ENCODE data around the gene SREBF2.
A peak's percentile ranks its signal among the peaks of the same experiment; 100 is the strongest.
"Not testable (repeated sequence)": the region's sequence is repeated elsewhere in the genome, so short reads cannot be mapped to it uniquely, and the experiment has no call there.

SREBF2 gene

DNA sequence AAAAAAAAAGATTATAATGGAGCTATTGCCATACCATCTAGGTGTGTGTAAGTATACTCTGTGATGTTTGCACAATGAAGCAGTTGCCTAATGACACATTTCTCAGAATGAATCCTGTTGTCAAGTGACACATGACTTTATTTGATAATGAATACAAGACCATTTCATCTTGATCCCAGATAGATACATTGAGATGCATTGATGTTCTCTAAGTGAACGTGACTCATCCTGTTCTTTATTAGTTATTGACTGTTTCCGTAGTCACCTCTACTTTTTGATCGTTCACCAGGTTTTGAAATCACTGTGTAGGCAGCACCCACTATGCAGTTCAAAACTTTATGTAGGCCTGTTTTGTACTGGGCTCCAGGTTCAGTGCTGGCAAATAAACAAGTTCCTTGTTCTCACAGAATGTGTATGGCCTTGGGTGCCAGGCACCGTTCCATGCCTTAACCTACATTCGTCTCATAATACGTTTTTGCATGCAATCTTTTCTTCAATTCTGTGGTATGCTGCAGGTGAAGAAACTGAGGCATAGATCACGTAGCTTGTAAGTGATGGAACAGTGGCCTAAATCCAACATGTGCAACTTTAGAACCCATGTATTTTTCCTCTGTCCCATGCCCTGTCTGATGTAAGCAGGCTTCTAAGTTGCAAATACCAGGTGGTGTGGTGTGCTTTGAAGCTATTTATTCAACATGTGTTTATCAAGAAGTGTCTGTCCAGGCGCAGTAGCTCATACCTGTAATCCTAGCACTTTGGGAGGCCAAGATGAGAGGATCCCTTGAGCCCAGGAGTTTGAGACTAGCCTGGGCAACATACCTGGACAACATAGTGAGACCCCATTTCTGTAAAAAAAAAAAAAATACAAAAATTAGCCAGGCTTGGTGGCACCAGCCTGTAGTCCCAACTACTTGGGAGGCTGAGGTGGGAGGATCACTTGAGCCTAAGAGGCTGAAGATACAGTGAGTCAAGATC lies 10.4 kb downstream of the SREBF2 start:
- no peak for DNase-seq

DNA sequence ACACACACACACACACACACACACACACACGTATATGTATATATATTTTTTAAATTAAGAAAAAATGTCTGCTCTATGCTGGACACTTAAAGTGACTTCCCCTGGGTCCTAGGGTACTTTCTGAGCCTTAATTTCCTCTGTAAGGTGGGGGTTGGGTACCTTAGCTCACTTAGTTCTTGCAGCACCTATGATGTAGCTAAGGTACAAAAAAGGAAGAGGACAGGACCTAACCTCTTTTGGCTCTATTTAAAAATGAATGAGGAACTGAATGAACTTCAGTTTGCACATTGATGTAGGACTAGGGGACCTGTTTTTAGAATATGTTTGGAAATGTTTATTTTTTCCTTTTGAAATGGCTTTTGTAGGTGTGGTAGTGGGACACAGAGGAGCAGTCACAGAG lies 11.1 kb downstream of the SREBF2 start:
- DNase-seq, result no peak

DNA sequence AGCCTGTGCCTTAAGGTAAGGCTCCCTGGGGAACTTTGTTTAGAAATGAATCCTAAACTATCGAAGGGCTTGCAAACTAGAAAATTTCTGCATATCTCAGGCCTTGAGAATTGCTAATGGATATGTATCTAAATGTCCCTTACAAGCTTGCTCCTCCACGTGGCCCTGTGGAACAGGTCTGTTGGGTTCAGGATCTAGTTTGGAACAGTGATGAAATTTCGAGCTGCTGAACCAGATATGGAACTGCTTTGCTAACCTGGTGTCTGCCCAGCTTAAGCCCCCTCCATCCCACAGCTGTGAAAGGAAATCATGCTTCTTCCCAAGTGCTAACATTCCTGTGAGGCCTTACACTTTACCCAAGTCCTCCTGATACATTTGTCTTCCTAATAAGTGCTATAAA lies 11.6 kb downstream of the SREBF2 start:
- DNase-seq, result no peak

DNA sequence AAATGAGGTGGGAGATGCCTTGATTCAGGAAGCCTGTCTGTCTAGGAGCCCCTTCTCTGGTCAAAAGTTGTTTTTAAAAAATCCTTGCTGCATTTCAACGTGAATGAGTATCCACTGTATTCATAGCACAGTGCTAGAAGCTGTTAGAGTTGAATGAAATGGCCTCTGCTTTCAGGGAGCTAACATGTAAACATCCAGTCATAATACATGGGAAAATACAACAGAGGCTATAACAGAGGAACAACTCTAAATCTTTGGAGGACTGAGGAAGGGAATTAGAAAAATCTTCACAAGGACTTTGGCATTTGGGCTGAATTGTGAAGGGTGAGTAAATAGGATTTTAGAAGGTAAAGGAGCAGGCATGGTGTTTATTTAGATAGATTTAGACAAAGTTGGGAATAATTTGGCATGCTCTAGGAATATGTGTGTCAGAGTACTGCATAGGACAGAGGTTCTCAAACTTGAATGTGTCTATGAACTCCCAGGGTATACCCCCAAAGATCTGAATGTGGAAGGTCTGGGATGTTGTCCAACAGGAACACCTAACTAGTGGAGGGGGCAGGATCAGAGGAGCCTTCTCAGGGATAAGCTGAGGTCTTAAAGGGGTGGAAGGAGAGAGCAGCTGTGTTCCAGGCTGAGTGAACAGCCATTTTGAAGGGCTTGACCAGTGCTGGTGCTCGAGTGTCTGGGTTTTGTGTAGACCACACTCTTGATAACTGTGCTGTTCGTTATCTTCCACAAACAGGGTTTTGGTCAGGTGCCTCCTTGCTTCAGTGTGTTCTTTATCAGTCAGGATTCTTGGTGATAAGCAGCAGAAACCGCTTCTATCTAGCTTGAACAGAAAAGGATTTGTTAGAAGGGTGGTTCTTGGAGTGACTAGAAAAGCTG lies 12.7 kb downstream of the SREBF2 start:
- DNase-seq, result no peak

DNA sequence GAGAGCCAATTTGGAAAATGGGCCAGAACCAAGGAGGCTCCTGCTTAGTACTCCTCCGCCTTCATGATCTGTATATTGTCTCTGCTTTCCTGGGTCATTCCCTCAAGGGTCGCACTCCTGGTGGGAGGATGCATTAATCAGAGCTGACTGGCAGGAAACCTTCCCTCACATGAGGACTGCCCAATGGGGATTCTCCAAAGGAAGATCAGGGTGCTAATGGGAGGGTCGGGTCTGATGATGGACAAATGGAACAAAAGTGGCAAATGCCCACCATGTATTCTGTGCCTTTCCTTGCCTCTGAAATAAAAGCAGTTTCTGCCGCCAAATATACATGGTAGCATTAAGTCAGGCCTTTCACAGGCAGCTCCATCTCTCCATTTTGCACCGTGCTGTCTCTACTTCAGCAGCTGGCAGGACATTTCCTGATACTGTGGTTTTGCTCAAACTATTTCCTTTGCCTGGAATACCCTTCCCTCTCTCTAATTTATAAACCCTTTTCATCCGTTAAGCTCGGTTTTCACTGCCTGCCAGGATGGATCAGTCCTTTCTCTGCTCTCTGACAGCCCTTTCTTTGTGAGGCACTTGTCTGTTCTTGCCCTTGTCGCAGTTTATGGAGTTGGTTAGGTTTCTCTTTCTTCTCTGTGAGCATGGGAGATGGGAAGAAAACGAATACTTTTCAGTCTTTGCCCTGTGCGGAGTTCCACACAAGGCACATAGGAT lies 13.5 kb downstream of the SREBF2 start:
- no peak for DNase-seq

DNA sequence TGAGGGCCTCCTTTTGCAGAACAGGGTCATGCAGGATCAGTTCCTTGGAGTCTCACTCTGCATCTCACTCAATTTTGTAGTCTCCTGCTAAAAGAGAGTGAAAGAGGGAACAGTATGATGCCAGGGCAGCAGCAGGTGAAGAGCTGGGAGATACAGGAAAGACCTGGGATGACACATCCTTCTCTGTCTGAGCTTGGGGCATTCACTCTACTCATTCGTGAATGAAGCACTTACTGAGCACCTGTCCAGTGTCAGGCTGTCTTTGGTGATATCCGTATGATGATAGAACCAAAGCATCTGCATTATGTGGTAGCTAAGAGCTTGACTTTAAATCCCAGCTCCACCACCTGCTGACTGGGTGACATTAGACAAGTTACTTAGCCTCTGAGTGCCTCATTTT lies 14.4 kb downstream of the SREBF2 start:
- DNase-seq, result no peak

DNA sequence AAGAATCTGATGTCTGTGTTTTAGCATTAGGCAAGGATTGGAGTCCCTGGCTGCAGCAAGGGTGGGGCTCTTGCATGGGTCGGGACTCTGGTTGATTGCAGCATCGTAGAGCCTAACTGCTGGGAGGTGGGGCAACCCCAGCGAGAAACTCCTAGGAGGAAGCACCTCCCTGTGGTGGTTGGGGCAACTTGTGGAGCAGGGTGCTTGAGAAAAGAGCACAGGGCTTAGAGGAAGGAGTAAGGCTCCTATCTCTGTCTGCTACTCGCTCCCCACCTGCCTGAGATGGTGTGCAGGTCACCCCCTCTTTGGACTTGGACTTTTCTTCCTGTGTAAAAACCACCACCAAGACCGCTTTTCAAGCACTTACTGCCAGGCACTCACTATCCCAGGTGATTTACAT lies 15.6 kb downstream of the SREBF2 start:
- DNase-seq, result no peak

DNA sequence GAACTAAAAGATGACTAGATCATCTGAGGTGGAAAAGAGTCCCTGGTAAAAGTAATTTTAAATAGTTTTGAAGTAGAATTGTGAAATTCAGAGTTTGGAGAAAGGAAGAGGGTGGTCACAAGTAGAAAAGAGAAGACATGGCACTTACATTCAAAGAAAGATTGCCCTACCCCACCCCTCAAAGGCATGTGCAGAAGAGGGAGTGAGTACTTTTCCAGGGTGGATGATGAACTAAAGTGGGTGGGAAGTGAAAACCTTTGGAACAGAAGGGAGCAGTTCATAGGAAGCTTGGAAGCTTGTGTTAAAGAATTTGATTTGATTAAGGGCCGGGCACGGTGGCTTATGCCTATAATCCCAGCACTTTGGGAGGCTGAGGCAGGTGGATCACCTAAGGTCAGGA lies 23.6 kb downstream of the SREBF2 start:
- no peak for DNase-seq

DNA sequence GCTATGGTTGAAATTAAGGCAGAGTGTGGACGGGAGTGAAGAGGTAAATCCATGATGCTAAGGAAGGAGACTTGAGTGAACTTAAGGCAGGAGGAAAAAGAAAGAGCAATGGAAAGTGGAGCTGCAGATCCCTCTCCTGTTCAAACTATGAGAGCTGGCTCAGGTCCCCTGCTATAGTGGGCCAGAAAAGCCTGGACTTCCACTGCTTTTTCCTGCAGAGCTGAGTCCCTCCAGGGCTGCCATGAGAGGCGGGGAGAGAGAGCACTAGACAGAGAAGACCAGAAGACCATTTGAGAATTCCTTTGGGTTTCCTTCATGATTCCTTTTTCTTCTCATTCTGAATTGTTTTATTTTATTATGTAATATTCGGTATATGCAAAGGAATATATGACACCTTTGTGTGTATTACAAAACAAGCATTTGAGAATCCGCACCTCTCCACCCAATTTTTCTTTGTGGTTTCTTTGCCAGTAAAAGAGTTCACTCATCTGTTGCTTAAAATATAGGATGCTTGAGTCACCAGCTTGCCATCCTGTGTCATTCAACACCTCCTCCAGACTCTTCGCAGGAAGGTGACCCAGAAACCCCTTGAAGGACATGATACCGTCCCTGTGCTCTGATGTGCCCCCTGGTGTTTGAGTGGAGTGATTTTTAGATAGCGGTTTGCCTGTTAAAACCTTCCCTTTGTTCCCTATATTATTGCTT lies 24.4 kb downstream of the SREBF2 start:
- DNase-seq, result peak; percentile 63

DNA sequence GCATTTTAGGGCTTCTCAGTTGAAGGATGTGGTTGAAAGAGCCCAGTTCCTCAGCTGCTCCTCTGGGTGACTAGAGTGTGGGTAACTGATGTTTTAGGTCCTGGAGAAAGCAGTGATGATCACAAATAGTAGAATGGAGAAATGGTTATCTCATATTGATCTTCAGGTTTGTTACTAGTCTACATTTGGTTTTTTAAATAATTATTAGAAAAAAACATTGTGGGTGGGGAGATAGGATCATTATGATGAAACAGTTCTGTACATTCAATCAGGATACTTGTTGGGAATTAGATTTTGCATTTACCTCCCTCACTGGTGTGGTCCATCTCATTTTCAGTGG lies 24.9 kb downstream of the SREBF2 start:
- DNase-seq, result no peak

DNA sequence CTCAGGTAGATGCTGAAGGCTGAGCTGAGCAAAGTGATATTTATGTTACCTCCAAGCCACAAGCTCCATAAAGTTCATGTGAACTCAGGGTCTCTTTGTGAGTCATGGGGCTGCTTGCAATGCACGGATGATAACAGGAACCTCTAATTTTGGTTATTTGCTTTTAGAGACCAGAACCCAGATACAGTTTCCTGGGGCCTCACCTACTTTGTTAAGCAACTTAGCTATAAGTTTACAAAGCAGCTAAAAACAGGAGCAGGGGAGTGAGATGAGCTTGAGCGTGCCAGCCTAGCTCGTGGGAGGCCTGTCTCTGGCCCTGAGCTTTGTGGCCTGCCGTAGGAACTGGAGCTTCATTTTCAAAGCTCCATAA lies 29.2 kb downstream of the SREBF2 start:
- peak; percentile 37 for DNase-seq

DNA sequence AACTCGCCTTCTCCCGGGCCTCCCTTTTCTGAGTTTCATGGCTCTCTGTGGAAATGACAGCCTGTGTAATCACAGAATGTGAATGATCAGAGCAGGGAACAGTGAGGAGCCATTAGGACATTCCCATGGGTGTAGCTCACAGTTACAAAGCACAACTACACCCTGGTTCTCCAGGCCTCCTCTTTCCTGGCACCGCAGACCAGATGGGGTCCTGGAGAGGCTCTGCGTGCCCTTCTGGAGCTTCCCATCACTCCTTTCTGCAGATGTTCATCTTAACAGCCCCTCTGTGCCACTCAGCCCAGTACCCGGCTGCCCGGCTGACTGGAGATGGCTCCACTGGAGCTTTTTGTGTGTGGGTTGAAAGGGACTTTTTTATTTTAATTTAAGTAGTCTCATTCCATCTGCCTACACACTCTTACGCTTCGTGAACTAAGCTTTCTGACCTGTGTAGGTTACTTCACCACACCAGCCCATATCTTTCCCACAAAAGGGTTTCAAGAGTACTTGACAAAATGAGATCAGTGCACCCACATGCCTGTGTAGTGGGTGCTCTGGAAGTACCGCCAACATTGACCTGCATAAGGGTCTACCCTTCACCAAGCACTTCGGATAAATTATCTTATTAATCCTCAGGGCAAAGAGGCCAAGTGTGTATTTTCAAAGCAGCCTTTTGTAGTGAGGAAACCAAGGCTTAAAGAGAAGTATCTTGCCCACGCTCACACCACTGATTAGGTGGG lies 29.8 kb downstream of the SREBF2 start:
- DNase-seq, result peak; percentile 53

DNA sequence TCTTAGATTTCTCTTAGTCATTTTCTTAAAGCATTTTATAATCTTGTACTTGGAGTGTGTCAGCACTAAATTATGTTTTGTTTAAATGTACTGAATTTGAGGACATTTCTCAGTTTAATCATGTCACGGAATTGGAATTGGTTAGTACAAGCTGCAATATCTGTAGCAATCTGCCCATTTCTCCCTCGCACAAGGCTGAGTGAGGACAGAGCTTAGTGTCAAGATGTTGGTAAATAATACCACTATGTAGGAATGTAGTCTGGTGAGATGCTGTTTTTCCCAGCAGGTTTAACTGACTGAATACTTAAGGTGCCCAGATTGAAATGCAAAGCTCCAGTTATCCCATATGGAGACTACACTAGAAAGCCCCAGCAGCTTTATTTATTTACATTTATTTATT lies 30.6 kb downstream of the SREBF2 start:
- no peak for DNase-seq

DNA sequence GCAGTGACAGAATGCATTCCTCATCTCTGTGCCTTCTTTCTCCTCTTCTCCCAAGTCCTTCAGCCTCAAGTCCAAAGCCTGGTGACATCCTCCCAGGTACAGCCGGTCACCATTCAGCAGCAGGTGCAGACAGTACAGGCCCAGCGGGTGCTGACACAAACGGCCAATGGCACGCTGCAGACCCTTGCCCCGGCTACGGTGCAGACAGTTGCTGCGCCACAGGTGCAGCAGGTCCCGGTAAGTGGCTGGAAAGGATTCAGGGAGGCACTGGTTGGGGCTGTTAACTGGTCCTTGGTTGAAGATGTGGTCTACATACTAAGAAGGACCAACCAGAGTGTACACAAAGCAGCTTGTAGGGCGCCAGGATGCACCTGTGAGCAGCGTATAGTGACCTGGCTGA lies 35.7 kb downstream of the SREBF2 start:
- no peak for DNase-seq

DNA sequence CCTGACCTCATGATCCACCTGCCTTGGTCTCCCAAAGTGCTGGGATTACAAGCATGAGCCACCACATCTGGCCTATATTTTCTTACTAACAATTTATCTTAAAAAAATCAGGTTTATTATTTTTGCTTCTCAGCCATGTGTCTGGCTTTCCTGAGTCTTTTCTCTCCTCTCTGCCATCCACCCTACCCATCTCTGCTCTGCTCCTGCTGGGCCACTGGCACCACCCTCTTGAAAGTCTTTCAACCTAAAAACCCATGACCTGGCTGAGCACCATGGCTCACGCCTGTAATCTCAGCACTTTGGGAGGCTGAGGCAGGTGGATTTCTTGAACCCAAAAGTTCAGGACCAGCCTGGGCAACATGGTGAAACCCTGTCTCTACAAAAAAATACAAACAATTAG lies 37.2 kb downstream of the SREBF2 start:
- DNase-seq, result not testable (repeated sequence)

DNA sequence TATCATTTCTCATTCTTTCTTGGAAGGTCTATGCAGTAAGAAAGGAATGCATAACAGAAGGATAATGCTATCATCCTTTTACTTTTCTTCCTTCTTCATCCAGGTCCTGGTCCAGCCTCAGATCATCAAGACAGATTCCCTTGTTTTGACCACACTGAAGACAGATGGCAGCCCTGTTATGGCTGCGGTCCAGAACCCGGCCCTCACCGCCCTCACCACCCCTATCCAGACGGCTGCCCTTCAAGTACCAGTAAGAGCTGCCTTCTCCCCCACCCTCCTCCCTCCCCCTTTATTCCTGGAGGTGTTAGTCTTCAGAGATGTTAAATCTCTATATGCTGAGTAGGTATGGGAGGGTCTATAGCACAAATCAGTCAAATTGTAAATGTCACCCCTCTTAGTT lies 37.9 kb downstream of the SREBF2 start:
- DNase-seq, result no peak

DNA sequence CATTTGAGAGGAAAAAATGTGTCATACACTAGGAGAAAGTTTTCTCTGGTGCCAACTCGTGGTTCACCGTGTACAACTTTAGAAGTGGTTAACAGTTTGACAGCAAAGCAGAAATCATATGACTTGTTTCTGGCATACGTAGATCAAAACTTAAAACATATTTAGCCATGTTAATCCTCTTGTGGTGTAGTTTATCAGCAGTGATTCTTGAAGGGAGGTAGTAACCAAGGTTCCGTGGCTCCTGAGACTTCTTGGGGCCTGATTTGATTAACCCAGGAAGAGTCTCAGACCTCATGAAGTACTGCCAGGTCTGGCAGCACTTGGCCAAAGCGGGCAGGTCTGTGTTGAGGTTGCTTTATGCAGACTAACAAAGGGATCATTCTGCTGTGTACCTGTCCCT lies 40.5 kb downstream of the SREBF2 start:
- DNase-seq, result no peak

DNA sequence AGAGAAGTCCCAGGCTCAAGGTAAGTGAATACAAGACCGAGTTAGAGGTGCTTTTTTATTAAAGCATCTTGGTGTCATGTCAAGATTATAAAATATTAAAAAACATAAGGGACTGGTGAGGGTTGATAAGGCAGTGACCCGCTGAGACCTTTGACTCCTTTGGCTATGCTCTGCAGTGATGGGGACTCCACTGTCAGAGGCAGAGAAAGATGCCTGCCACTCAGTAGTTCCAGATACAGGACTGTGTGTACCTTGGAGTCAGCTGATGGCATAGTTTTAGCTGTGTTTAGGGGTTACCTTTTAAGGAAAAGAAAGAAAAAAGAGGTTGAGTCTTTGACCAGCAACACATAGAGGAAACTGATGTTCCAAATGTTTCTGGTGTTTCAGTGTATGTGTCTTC lies 41.2 kb downstream of the SREBF2 start:
- DNase-seq, result no peak

DNA sequence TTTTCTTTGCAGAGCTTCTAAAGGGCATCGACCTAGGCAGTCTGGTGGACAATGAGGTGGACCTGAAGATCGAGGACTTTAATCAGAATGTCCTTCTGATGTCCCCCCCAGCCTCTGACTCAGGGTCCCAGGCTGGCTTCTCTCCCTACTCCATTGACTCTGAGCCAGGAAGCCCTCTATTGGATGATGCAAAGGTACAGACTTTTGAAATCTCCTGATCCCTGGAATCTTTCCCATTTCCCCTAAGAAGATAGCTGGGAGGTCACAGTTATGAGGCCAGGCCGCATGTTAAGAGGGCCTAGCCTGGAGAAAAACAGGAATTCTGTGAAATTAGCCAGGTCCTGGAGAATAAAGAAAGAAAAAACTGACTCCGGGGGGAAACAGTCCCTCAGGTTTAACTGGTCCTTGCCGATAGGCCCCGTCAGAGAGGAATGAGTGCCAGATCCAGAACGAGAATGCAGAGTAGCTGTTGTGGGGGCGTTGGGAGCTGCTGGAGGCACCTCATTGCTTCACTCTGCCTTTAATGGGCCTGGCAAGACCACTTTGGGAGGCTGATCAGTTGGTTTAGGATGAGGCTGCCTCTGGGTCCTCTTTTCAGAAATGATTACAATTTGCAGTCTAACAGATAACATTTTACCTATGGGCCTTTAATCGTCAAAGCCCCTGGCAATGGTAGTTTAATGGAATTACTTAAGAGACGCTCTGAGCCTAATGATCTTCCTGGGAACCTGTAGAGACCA lies 42.8 kb downstream of the SREBF2 start:
- no peak for DNase-seq

DNA sequence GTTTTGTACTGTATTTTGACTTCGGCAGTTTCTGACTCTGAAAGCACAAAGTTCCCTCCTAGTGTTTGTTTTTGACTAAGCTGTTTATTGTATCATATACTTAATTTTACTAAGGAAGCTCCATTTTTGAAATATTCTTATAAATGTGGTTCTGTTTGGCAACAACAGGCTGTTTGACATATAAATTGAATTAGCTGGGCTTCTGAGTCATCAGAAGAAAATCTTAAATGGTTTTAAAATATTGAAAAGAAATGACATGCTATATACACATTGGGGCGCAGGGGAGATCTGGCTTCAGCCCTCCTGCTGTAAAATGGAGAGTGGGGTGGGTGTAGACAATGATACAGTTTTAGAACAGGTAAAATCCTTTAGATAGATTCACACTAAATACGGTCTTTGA lies 43.4 kb downstream of the SREBF2 start:
- no peak for DNase-seq

DNA sequence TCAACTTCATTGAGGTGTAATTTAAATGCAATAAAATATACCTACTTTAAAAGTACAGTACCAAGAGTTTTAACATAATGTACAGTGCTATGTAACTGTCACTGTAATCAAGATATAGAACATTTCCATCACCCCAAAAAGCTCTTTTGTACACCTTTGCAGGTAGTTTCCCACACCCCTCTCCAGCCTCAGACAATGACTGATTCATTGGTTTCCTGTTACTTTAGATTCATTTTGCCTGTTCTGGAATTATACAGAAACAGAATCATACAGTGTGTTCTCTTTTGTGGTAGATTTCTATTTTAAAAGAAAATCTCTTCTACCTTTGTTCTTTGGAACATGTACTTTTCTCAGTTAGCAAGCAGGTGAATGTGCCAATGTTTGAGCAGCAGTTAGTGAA lies 43.8 kb downstream of the SREBF2 start:
- DNase-seq, result no peak

Measured in stimulated activated CD4-positive, alpha-beta T cell treated with anti-CD3 and anti-CD28 coated beads, Interleukin-12 subunit alpha, Interleukin-12 subunit beta, amount 100 ng/mL, for 4 hours (primary cell).